GM10266 (cell line): ENCODE data around the gene TBX2.

Experiments used
- DNase-seq: peaks from one replicate; pipeline ENCODE4 v3.0.0; 2012; ENCODE audit errors: extremely low spot score
- TF ChIP-seq, protein P1 (sequence below): IDR thresholded peaks from 2 replicates; pipeline ENCODE4 v1.5.1; 2012; ENCODE audit warnings: mild to moderate bottlenecking, low read depth; ENCODE audit not compliant: control insufficient read depth, insufficient read depth; ENCODE audit errors: missing control alignments

Gene TBX2

DNA sequence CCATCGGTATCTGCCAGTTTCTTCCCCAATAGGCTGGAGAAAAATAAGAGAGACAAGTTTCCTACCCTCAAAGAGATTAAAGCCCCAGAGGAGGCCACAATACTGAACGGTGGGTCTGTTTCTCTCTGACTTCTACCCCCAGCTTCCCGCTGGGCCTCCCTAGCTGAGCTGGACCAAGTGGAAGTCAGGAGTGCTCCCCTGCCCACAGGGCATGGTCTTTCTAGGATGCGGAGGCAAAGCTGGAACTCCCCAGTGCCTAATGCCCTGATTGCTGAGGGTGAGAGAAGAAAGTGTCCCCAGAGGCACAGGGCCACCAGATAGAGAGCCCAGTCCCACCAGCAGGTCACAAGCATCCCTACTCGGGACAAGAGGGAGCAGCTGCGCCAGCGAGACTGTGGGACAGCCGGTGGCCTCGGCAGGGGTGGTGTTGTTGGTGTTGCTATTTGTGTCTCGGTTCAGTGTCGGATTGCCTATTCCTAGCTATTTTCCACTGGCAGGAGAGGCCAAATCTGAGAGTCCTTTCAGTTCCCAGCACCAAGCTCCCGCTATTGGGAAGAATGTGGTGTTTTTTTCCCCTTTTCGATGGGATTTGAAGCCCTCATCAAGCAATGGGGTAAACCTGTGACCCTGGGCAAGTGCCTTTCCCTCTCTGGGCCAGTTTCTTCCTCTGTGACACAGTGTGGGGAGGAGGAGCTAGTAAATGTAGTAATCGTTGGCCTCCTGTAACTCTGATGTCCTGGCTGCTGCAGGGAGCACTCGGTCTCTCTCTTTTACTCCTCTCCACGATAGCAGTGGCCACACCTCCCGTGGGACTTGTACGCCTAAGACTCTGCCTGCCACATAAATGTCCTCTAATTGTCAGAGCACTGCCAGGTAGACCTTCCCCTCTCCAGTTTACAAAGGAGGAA lies 22.5 kb upstream of the TBX2 start:
- TF ChIP-seq, protein P1, sequence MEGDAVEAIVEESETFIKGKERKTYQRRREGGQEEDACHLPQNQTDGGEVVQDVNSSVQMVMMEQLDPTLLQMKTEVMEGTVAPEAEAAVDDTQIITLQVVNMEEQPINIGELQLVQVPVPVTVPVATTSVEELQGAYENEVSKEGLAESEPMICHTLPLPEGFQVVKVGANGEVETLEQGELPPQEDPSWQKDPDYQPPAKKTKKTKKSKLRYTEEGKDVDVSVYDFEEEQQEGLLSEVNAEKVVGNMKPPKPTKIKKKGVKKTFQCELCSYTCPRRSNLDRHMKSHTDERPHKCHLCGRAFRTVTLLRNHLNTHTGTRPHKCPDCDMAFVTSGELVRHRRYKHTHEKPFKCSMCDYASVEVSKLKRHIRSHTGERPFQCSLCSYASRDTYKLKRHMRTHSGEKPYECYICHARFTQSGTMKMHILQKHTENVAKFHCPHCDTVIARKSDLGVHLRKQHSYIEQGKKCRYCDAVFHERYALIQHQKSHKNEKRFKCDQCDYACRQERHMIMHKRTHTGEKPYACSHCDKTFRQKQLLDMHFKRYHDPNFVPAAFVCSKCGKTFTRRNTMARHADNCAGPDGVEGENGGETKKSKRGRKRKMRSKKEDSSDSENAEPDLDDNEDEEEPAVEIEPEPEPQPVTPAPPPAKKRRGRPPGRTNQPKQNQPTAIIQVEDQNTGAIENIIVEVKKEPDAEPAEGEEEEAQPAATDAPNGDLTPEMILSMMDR: no peak
- no peak for DNase-seq

GRCh38 chr17:61378658-61379456 lies 20.8 kb upstream of the TBX2 start:
- no peak for DNase-seq
- TF ChIP-seq, protein P1: no peak

DNA sequence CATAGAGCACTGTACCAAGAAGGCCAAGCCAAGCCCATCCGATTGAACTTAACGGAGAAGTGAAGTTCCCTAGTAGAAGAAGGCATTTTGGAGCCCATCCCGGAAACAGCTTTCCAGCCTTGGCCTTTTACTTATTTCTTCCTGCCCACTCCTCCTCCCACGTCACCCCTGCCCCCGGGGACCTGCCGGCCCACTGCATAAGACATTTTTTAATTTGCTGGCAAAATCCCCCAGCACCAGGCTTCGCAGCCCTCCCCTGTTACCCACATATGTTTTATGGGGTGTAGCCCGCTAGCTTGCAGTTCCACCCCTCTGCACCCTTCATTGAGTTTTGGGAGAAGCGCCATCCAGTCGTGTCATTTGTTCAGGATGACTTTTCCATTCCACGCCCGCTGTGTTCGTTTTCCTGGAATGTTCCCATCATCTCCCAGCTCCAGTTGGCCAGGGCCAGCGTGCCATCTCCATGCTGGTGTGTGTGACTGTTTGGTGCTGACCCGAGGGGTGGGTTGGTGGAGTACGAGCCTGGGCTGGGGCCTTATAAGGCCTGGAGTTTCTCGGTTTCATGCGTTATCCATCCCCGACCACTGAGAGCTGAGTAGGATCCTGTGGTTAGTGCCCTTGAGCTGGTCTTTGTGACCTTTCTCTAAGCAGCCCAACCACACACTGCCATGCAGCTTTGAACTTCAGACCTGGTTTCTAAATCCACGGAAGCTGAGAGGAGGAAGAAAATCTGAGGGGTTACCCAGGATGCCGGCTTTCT lies 20.0 kb upstream of the TBX2 start:
- TF ChIP-seq, protein P1: no peak
- DNase-seq: no peak

- no peak for DNase-seq
- TF ChIP-seq, protein P1: no peak
These were observed 19.3 kb upstream of the TBX2 start for GRCh38 chr17:61380217-61380835.

GRCh38 chr17:61380836-61381525 lies 18.7 kb upstream of the TBX2 start:
- DNase-seq: no peak
- TF ChIP-seq, protein P1: no peak

DNA sequence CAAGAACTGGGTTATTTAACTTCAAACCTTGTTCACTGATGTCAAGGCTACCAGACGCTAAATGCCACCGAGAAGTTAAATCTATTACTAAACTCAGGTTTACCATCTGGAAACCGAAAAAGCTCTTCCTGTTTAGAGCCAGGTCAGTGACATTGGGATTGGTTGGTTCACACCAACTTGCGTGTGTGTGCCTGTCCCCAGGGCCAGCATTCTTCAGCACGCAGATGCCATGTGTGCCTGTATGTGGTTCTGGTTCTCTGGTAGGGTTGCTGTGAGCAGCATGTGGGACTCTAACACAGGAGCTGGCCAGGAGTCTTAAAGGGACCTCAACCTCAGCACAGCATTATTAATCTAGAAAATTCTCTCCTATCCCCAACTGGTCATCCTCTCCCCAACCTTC lies 18.1 kb upstream of the TBX2 start:
- TF ChIP-seq, protein P1: no peak
- no peak for DNase-seq
